B cell (primary cell): ENCODE measurements around the gene CCDC83.

Source experiments
- CTCF ChIP-seq: fragments of 200-600 bp; IDR thresholded peaks from one replicate; pipeline ENCODE4 v1.8.0; 2022; ENCODE audit warnings: antibody characterized with exemption, mild to moderate bottlenecking
- EZH2 ChIP-seq: IDR thresholded peaks from 2 replicates; pipeline ENCODE4 v1.6.1; 2012; ENCODE audit warnings: borderline replicate concordance, low read depth, mild to moderate bottlenecking, moderate library complexity, low read length; ENCODE audit not compliant: insufficient read depth, poor library complexity, severe bottlenecking

- TF ChIP-seq CTCF (no peak), EZH2 (no peak)
These were observed 75.7 kb downstream of the CCDC83 start for GRCh38 chr11:85930879-85931366.
